AG09319 (cell line): Measurements from ENCODE around the gene COASY.
A peak's percentile ranks its signal among the peaks of the same experiment; 100 is the strongest.

Source experiments
- DNase-seq: peaks from one replicate; pipeline ENCODE4 v3.0.0-alpha.2; 2010; ENCODE audit warnings: low read depth; ENCODE audit errors: extremely low read depth
- TF ChIP-seq, protein P1 (sequence below): IDR thresholded peaks from 2 replicates; pipeline ENCODE4 v1.5.1; 2011; ENCODE audit warnings: low read depth, mild to moderate bottlenecking, inconsistent platforms, low read length, moderate library complexity

COASY gene

DNA sequence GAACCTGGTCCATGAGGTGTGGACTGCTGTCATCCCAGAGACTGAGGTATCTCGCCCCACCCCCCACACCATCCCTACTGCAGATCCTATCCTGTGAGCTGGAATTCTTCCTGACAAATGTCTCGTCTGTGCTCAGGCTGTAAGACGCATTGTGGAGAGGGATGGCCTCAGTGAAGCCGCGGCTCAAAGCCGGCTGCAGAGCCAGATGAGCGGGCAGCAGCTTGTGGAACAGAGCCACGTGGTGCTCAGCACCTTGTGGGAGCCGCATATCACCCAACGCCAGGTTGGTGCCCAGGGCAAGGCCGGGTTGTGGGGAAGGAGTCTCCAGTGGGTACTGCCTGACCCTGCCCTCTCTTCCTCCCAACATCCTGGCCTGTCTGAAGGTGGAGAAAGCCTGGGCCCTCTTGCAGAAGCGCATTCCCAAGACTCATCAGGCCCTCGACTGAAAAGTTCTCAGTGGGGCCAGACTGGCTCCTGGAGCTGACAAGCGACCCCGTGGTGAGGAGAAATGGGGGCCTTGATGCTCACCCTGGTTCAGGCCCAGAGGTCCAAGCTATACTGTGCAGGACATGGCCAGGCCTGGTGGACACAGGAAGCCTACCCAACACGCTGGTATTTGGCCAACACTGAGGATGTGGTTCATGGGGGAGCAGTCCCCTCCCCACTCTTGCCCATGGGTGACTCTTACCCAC, 3.7 kb downstream of the COASY start:
- TF ChIP-seq, protein P1, sequence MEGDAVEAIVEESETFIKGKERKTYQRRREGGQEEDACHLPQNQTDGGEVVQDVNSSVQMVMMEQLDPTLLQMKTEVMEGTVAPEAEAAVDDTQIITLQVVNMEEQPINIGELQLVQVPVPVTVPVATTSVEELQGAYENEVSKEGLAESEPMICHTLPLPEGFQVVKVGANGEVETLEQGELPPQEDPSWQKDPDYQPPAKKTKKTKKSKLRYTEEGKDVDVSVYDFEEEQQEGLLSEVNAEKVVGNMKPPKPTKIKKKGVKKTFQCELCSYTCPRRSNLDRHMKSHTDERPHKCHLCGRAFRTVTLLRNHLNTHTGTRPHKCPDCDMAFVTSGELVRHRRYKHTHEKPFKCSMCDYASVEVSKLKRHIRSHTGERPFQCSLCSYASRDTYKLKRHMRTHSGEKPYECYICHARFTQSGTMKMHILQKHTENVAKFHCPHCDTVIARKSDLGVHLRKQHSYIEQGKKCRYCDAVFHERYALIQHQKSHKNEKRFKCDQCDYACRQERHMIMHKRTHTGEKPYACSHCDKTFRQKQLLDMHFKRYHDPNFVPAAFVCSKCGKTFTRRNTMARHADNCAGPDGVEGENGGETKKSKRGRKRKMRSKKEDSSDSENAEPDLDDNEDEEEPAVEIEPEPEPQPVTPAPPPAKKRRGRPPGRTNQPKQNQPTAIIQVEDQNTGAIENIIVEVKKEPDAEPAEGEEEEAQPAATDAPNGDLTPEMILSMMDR = no peak
- DNase-seq = no peak

DNA sequence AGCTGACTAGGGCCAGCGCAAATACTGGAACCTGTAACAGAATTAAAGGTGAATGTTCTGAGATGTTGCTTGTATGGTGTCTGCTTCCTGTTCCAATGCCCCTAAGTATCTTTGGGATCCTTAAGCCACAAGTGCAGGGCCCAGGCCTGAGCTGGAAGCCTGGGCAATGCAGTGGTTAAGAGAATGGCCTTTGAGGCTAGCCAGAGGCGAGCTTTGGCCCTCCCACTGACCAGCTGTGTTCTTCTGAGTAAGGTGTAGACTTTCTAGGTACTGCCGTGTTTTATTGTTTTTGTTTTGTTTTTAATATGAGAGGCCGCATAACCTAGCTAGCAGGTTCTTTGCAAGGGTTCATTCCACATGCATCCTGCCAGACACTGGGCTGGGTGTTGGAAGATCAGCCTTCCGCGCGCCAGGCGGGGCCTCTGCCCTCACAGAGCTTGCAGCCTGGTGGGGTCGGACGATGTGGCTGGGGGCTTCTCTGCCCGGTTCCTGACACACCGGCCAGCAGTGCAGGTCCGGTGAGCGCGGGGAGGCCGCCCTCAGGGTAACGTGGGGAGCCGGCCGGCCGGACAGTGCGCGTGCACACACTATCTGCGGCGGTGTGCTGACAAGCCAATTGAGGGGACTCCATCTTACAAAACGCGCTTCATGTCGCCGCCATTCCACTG, 4.4 kb downstream of the COASY start:
- TF ChIP-seq, protein P1 = no peak
- DNase-seq = no peak

DNA sequence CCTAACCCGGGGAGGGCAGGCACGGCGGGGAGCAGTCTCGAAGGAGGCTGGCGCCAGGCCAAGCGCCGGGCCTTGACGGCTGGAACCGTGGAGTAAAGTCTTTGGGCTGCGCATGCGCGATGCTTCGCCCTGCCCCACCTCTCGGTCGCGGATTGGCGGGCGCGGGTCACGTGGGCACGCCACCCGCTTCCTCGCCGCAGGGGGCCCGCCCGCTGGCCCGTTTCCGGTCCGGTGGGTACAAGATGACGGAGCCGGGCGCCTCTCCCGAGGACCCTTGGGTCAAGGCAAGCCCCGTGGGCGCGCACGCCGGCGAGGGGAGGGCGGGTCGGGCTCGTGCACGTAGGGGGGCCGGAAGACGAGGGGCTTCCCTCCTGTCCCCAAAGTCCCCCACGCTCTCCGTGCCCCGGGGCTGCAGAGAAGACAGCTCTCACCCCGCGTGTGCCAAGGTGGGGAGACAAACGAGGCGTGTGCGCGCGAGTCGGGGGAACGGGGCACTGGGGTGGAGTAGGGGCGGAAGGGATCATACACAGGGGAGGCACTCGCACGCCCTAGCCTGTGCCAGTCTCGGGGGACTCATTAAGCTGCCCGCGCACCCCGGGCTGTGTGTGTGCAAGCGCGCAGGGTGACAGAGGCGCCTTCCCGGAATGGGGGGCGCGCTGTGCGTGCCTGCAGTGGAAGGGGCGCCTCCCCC, 5.1 kb downstream of the COASY start, which contains the start of gene MLX:
Gene MLX (plus strand): TSS at position 218 of the 691 bp plus-strand sequence. CDS start 25 bp downstream, at position 243.
- peak; percentile 77 for DNase-seq
- TF ChIP-seq, protein P1 = no peak

DNA sequence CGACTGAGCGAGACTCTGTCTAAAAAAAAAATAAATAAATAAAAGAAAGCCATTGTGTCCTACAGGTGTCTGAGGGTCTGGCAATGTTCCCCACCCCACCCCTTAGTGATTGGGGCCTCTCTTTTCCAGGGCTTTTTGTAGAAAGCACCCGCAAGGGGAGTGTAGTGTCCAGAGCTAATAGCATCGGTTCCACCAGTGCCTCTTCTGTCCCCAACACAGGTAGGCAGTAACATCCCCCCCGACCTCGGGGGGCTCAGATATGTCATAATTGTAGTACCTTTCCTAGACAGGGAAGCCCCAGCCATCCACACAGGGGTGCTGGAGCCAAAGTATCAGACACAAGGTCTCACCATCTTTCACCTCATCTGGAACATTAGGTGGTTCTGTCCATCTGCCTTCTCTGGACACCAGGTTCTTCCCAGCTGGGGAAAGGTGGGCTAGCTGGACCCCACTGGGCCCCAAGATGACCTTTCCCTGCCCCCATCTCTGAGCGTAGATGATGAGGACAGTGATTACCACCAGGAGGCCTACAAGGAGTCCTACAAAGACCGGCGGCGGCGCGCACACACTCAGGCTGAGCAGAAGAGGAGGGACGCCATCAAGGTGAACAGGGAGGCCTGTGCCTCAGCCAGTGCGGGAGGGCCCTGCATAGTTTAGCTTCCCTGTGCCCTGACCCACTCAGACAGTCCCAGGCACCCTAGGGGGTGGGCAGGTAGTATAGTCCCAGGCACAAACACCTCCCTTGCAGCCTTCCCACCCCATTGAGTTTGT, 6.6 kb downstream of the COASY start:
- DNase-seq = no peak
- TF ChIP-seq, protein P1 = no peak

DNA sequence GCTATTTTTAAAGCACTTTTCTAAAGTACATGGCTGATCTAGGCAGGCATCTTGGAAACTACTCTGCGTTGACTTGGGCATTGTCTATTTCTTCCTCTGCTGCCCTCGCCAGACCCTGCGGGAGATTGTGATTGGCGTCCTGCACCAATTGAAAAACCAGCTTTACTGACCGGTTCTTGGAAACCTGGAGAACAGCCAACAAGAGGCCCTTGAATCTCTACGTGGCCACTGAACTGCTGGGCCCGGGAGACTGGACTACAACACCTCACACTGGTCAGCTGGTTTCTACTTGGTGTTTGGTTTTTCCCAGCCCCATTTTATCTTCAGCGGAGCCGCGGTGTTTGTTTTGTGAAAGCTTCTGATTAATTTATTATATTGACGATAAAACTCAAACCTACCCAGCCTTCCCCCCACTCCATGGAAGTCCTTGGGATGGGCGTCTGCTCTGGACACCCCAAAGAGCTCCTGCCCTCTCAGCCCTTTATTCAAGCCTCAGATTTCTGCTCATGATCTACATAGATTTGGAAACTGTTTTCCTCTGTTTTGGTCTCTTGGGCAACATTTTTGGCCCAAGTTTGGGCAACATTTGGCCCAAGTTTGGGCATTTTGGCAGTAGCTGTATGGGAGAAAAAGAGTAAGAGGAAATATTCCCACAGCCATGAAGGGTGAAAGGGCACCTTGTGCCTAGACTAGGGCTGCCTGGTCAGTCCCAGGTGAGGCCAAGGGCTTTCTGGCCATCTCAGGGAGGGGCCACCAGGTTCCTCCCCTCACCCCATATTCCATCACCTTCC, 9.7 kb downstream of the COASY start:
- DNase-seq = no peak
- TF ChIP-seq, protein P1 = no peak

DNA sequence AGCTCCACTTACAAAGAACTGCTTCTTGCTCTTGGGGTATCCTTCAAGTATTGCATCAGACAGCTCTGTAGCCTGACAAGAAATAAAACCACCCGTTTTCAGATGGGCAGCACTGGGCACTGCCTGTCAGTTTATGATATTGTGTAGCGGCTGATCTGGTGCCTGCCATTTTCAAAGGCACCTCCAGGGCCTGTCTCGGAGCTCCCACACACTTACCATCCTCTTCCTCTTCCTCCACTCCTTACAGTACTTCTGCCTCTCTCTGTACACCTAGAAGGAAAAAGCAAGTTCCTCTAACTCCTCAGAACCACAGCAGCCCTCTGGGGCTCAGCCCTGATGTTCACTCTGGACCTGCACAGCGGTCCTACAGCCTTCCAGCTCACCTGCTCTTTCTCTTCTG, 11.1 kb downstream of the COASY start:
- TF ChIP-seq, protein P1 = no peak
- DNase-seq = no peak
